GM23338 (cell line): Measurements from ENCODE around the gene DNAI1. TPM values are rescaled to one million over a fixed set of nuclear protein-coding genes. Genes with fewer than 3 reads are reported as not detected.

Source experiments
- ATAC-seq: fragments of 200-7000 bp; cut with Tn5 transposase; 3 replicates; pipeline ENCODE4 v1.9.1; 2020
- DNase-seq: peaks from one replicate; pipeline ENCODE4 v3.0.0-alpha.2; 2015; ENCODE audit warnings: low spot score
- H2AFZ ChIP-seq: fragments of 200-600 bp; sonication (generic); 2 replicates; pipeline ENCODE4 v1.8.0; 2016; ENCODE audit warnings: antibody characterized with exemption, mild to moderate bottlenecking, moderate library complexity
- H3F3A ChIP-seq: fragments of 200-600 bp; sonication (generic); replicated peaks from 2 replicates; pipeline ENCODE4 v1.8.0; 2017; ENCODE audit warnings: antibody characterized with exemption, mixed run types, low read depth
- H3K27ac ChIP-seq: fragments of 200-600 bp; sonication (generic); 2 replicates; pipeline ENCODE4 v1.6.1; 2016; ENCODE audit warnings: low read depth
- H3K27me3 ChIP-seq: fragments of 200-600 bp; sonication (generic); 2 replicates; pipeline ENCODE4 v1.8.0; 2016; ENCODE audit warnings: mild to moderate bottlenecking, mixed run types, moderate library complexity; ENCODE audit not compliant: insufficient read depth
- H3K36me3 ChIP-seq: fragments of 200-600 bp; sonication (generic); 2 replicates; pipeline ENCODE4 v1.8.0; 2016; ENCODE audit warnings: mild to moderate bottlenecking; ENCODE audit not compliant: insufficient read depth
- H3K4me1 ChIP-seq: fragments of 200-600 bp; sonication (generic); 2 replicates; pipeline ENCODE4 v1.8.0; 2016; ENCODE audit warnings: mild to moderate bottlenecking, moderate library complexity; ENCODE audit not compliant: insufficient read depth
- H3K4me2 ChIP-seq: fragments of 200-600 bp; sonication (generic); 2 replicates; pipeline ENCODE4 v1.7.1; 2017; ENCODE audit warnings: mixed run types
- H3K4me3 ChIP-seq: fragments of 200-600 bp; sonication (generic); 2 replicates; pipeline ENCODE4 v1.6.1; 2016; ENCODE audit warnings: mixed run types
- H3K79me2 ChIP-seq: fragments of 200-600 bp; sonication (generic); replicated peaks from 2 replicates; pipeline ENCODE4 v1.8.0; 2017; ENCODE audit warnings: mild to moderate bottlenecking; ENCODE audit not compliant: insufficient read depth
- H3K9me2 ChIP-seq: fragments of 200-600 bp; sonication (generic); 2 replicates; pipeline ENCODE4 v1.8.0; 2017; ENCODE audit not compliant: insufficient read depth
- H4K20me1 ChIP-seq: fragments of 200-600 bp; sonication (generic); replicated peaks from 2 replicates; pipeline ENCODE4 v1.8.0; 2017; ENCODE audit warnings: mild to moderate bottlenecking; ENCODE audit not compliant: insufficient read depth
- H3K27ac Mint-ChIP-seq: 2 replicates; pipeline ENCODE4 v1.8.0; 2020; ENCODE audit warnings: inconsistent platforms, mild to moderate bottlenecking, moderate library complexity, mixed read lengths
- H3K27me3 Mint-ChIP-seq: 3 replicates; pipeline ENCODE4 v1.8.0; 2022; ENCODE audit warnings: low read depth, mild to moderate bottlenecking, moderate library complexity, mixed read lengths, inconsistent platforms; ENCODE audit not compliant: insufficient read depth, poor library complexity
- H3K36me3 Mint-ChIP-seq: 3 replicates; pipeline ENCODE4 v1.8.0; 2021; ENCODE audit warnings: low read depth, mild to moderate bottlenecking, inconsistent platforms, moderate library complexity, mixed read lengths
- H3K4me1 Mint-ChIP-seq: 3 replicates; pipeline ENCODE4 v1.8.0; 2020; ENCODE audit warnings: mild to moderate bottlenecking, inconsistent platforms, mixed read lengths
- H3K4me3 Mint-ChIP-seq: 3 replicates; pipeline ENCODE4 v1.8.0; 2021; ENCODE audit warnings: moderate library complexity, mild to moderate bottlenecking, inconsistent platforms, mixed read lengths
- H3K9me3 Mint-ChIP-seq: 3 replicates; pipeline ENCODE4 v1.8.0; 2020; ENCODE audit warnings: moderate library complexity, mild to moderate bottlenecking, inconsistent platforms, mixed read lengths
- EZH2phosphoT487 ChIP-seq: fragments of 200-600 bp; sonication (generic); IDR thresholded peaks from one replicate; pipeline ENCODE4 v1.8.1; 2018; ENCODE audit warnings: antibody characterized with exemption; ENCODE audit not compliant: unreplicated experiment
- JUNB ChIP-seq: IDR thresholded peaks from one replicate; pipeline ENCODE4 v1.6.1; 2016; ENCODE audit warnings: antibody characterized with exemption; ENCODE audit not compliant: unreplicated experiment
- NANOG ChIP-seq: IDR thresholded peaks from 2 replicates; pipeline ENCODE4 v1.6.1; 2016; ENCODE audit warnings: antibody characterized with exemption, borderline replicate concordance
- POLR2AphosphoS5 ChIP-seq: IDR thresholded peaks from 2 replicates; pipeline ENCODE4 v1.6.1; 2016; ENCODE audit warnings: antibody characterized with exemption, low read depth
- ZNF114 ChIP-seq: fragments of 250-450 bp; sonication (Bioruptor Pico); IDR thresholded peaks from 2 replicates; pipeline ENCODE4 v1.5.0; 2020; ENCODE audit warnings: mild to moderate bottlenecking, moderate library complexity
- ZNF331 ChIP-seq: fragments of 250-450 bp; sonication (Bioruptor Pico); IDR thresholded peaks from 2 replicates; pipeline ENCODE4 v1.5.0; 2020; ENCODE audit warnings: low read depth, mild to moderate bottlenecking, moderate library complexity
- polyA plus RNA-seq: library from polyadenylated mRNA; unstranded; fragments of >200 nt; fragmentation: Nextera tagmentation; extraction: Ambion mirVana; gene quantifications from 2 replicates; pipeline ENCODE4 v1.2.1, GENCODE V29; 2016
- total RNA-seq: library from RNA; depleted of rRNA; stranded (reverse); fragments of >200 nt; shearing (Covaris generic); gene quantifications from 2 replicates; pipeline ENCODE4 v1.2.3, GENCODE V29; 2014
- TF ChIP-seq, protein P1 (sequence below): IDR thresholded peaks from 2 replicates; pipeline ENCODE4 v1.6.1; 2016; ENCODE audit warnings: antibody characterized with exemption
- TF ChIP-seq, protein P2 (sequence below): IDR thresholded peaks from one replicate; pipeline ENCODE4 v1.6.1; 2018; ENCODE audit warnings: antibody characterized with exemption; ENCODE audit not compliant: unreplicated experiment
- TF ChIP-seq, protein P3 (sequence below): fragments of 250-450 bp; sonication (Bioruptor Pico); IDR thresholded peaks from 2 replicates; pipeline ENCODE4 v1.5.0; 2020; ENCODE audit warnings: mild to moderate bottlenecking, moderate library complexity

DNAI1 gene
- total and polyA plus RNA-seq, 2 experiments from 2014 or later = 1.0 to 1.1 TPM

DNA sequence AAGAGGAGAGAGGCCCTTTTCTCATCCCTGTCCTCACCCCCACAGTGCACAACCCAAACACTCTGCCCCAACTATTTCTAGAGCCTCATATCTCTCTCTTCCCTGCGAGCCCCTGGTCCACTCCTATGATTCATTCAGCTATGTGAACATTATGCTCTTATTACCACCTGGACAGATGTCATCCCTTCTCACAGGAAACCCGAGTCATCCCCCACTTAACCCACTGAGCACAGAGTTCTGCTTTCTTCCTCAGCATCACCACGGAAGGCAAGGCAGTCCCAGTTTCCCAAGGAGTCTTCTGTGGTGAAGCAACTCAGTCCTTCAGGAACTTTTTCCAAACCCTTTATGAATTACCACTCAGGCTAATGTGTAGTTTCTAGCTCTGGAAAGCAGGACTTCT lies 1.3 kb downstream of the DNAI1 start (continued):
- TF ChIP-seq, protein P1, sequence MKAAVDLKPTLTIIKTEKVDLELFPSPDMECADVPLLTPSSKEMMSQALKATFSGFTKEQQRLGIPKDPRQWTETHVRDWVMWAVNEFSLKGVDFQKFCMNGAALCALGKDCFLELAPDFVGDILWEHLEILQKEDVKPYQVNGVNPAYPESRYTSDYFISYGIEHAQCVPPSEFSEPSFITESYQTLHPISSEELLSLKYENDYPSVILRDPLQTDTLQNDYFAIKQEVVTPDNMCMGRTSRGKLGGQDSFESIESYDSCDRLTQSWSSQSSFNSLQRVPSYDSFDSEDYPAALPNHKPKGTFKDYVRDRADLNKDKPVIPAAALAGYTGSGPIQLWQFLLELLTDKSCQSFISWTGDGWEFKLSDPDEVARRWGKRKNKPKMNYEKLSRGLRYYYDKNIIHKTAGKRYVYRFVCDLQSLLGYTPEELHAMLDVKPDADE = no peak
- no peak for TF ChIP-seq ZNF331 (CRISPR knock-in tag)
- TF ChIP-seq EZH2phosphoT487 = no peak
- TF ChIP-seq, protein P2, sequence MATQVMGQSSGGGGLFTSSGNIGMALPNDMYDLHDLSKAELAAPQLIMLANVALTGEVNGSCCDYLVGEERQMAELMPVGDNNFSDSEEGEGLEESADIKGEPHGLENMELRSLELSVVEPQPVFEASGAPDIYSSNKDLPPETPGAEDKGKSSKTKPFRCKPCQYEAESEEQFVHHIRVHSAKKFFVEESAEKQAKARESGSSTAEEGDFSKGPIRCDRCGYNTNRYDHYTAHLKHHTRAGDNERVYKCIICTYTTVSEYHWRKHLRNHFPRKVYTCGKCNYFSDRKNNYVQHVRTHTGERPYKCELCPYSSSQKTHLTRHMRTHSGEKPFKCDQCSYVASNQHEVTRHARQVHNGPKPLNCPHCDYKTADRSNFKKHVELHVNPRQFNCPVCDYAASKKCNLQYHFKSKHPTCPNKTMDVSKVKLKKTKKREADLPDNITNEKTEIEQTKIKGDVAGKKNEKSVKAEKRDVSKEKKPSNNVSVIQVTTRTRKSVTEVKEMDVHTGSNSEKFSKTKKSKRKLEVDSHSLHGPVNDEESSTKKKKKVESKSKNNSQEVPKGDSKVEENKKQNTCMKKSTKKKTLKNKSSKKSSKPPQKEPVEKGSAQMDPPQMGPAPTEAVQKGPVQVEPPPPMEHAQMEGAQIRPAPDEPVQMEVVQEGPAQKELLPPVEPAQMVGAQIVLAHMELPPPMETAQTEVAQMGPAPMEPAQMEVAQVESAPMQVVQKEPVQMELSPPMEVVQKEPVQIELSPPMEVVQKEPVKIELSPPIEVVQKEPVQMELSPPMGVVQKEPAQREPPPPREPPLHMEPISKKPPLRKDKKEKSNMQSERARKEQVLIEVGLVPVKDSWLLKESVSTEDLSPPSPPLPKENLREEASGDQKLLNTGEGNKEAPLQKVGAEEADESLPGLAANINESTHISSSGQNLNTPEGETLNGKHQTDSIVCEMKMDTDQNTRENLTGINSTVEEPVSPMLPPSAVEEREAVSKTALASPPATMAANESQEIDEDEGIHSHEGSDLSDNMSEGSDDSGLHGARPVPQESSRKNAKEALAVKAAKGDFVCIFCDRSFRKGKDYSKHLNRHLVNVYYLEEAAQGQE = no peak
- no peak for TF ChIP-seq NANOG
- TF ChIP-seq JUNB = no peak

DNA sequence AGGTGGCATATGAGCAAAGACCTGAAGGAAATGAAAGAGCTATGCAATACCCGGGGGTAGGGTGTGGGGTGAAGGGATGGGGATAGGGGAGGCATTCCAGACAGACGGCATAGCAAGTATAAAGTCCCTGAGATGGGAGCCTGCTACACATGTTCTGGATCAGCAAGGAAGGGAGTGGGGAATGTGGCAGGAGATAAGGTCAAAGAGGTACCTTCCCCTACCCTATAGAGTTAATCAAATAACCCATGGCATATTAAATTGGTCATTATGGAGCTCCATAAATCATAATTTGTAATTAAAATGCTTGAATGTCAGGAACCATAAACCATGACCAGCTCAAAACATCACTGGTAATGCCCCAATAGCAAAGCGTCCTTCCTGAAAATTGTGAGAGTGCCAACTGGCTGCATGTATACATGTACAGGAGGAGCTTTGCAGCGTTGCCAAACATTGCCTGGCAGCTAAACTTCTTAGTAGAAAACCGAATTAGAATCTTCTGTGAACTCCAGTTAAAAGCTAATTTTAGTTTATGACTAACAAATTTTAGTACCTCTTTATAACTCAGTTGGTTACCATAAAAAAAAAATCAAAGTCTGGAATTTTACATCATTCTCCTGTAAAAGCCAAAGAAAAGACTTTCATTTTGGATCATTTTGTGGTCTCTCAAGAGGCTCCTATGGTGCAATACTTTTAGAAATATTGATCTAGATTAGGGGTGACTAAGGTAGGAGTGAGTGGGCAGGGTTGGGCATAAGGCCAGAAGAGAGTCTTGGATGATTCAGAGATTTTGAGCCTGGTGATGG lies 4.7 kb downstream of the DNAI1 start:
- no peak overlapping the region for H3K4me2 ChIP-seq
- no peak for ATAC-seq
- no peak overlapping the region for H2AFZ ChIP-seq
- no peaks in the 10 kb centered on the region for H3F3A ChIP-seq
- no peak for DNase-seq
- Mint-ChIP-seq H3K27me3 (peaks cover 13% of the 10 kb centered on the region), H3K4me3 (no peak overlapping the region), H3K4me1 (peaks cover 18% of the 10 kb centered on the region), H3K9me3 (no peaks in the 10 kb centered on the region), H3K27ac (no peak overlapping the region), H3K36me3 (no peaks in the 10 kb centered on the region)
- H3K4me3 ChIP-seq = no peak overlapping the region
- no peaks in the 10 kb centered on the region for H3K9me2 ChIP-seq
- no peak overlapping the region for H3K27ac ChIP-seq
- no peaks in the 10 kb centered on the region for H3K79me2 ChIP-seq
- H3K27me3 ChIP-seq = 0 out of 2 replicates have a peak, but pooled peaks cover 4% of the 10 kb centered on the region
- no peaks in the 10 kb centered on the region; the same call in 1 of the 2 replicates for H3K4me1 ChIP-seq
- H4K20me1 ChIP-seq = no peaks in the 10 kb centered on the region
- H3K36me3 ChIP-seq = no peaks in the 10 kb centered on the region
- TF ChIP-seq, protein P1 = no peak
- TF ChIP-seq ZNF114 (no peak), POLR2AphosphoS5 (no peak), EZH2phosphoT487 (no peak), NANOG (no peak)
- TF ChIP-seq, protein P3, sequence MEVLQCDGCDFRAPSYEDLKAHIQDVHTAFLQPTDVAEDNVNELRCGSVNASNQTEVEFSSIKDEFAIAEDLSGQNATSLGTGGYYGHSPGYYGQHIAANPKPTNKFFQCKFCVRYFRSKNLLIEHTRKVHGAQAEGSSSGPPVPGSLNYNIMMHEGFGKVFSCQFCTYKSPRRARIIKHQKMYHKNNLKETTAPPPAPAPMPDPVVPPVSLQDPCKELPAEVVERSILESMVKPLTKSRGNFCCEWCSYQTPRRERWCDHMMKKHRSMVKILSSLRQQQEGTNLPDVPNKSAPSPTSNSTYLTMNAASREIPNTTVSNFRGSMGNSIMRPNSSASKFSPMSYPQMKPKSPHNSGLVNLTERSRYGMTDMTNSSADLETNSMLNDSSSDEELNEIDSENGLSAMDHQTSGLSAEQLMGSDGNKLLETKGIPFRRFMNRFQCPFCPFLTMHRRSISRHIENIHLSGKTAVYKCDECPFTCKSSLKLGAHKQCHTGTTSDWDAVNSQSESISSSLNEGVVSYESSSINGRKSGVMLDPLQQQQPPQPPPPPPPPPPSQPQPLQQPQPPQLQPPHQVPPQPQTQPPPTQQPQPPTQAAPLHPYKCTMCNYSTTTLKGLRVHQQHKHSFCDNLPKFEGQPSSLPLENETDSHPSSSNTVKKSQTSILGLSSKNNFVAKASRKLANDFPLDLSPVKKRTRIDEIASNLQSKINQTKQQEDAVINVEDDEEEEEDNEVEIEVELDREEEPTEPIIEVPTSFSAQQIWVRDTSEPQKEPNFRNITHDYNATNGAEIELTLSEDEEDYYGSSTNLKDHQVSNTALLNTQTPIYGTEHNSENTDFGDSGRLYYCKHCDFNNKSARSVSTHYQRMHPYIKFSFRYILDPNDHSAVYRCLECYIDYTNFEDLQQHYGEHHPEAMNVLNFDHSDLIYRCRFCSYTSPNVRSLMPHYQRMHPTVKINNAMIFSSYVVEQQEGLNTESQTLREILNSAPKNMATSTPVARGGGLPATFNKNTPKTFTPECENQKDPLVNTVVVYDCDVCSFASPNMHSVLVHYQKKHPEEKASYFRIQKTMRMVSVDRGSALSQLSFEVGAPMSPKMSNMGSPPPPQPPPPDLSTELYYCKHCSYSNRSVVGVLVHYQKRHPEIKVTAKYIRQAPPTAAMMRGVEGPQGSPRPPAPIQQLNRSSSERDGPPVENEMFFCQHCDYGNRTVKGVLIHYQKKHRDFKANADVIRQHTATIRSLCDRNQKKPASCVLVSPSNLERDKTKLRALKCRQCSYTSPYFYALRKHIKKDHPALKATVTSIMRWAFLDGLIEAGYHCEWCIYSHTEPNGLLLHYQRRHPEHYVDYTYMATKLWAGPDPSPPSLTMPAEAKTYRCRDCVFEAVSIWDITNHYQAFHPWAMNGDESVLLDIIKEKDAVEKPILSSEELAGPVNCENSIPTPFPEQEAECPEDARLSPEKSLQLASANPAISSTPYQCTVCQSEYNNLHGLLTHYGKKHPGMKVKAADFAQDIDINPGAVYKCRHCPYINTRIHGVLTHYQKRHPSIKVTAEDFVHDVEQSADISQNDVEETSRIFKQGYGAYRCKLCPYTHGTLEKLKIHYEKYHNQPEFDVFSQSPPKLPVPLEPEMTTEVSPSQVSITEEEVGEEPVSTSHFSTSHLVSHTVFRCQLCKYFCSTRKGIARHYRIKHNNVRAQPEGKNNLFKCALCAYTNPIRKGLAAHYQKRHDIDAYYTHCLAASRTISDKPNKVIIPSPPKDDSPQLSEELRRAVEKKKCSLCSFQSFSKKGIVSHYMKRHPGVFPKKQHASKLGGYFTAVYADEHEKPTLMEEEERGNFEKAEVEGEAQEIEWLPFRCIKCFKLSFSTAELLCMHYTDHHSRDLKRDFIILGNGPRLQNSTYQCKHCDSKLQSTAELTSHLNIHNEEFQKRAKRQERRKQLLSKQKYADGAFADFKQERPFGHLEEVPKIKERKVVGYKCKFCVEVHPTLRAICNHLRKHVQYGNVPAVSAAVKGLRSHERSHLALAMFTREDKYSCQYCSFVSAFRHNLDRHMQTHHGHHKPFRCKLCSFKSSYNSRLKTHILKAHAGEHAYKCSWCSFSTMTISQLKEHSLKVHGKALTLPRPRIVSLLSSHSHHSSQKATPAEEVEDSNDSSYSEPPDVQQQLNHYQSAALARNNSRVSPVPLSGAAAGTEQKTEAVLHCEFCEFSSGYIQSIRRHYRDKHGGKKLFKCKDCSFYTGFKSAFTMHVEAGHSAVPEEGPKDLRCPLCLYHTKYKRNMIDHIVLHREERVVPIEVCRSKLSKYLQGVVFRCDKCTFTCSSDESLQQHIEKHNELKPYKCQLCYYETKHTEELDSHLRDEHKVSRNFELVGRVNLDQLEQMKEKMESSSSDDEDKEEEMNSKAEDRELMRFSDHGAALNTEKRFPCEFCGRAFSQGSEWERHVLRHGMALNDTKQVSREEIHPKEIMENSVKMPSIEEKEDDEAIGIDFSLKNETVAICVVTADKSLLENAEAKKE = no peak
